Measurements from ENCODE around the gene LRCOL1. TPM values are rescaled to one million over a fixed set of nuclear protein-coding genes. Genes with fewer than 3 reads are reported as not detected.

LRCOL1 gene
- total RNA-seq, 1 donor from 2014 or later = not detected

GRCh38 chr12:132586929-132587328 is 23.5 kb downstream of the LRCOL1 start:
- no peak for FAIRE-seq
- DNase-seq (ENCODE audit: low spot score in 2 of 2) = no peak

- no peak for FAIRE-seq
- DNase-seq (ENCODE audit: low spot score in 2 of 2) = no peak
Measured at GRCh38 chr12:132585177-132585576, 25.2 kb downstream of the LRCOL1 start.

GRCh38 chr12:132584429-132584828 is 26.0 kb downstream of the LRCOL1 start:
- no peak for DNase-seq (ENCODE audit: low spot score in 2 of 2)
- FAIRE-seq = no peak

- no peak for FAIRE-seq
- DNase-seq (ENCODE audit: low spot score in 2 of 2) = no peak
Measured at GRCh38 chr12:132583736-132584135, 26.6 kb downstream of the LRCOL1 start.

- no peak for DNase-seq (ENCODE audit: low spot score in 2 of 2)
- FAIRE-seq = no peak
Measured at GRCh38 chr12:132583411-132583710, 27.0 kb downstream of the LRCOL1 start.

GRCh38 chr12:132582582-132583410 is 27.6 kb downstream of the LRCOL1 start:
- DNase-seq (ENCODE audit: low spot score in 2 of 2) (no peak), FAIRE-seq (no peak)

- no peak for FAIRE-seq
Measured at GRCh38 chr12:132582058-132582420, 28.3 kb downstream of the LRCOL1 start.

GRCh38 chr12:132581348-132582057 is 28.9 kb downstream of the LRCOL1 start:
- FAIRE-seq (no peak), DNase-seq (ENCODE audit: low spot score in 2 of 2) (no peak)

More at GRCh38 chr12:132582058-132582420, 28.3 kb downstream of the LRCOL1 start:
- no peak for DNase-seq (ENCODE audit: low spot score in 2 of 2)

- FAIRE-seq (no peak), DNase-seq (ENCODE audit: low spot score in 2 of 2) (no peak)
Measured at GRCh38 chr12:132580701-132581292, 29.6 kb downstream of the LRCOL1 start.

GRCh38 chr12:132579744-132580143 is 30.6 kb downstream of the LRCOL1 start:
- DNase-seq (ENCODE audit: low spot score in 2 of 2) = no peak
- no peak for FAIRE-seq

- FAIRE-seq (no peak), DNase-seq (ENCODE audit: low spot score in 2 of 2) (no peak)
Measured at GRCh38 chr12:132578826-132579225, 31.6 kb downstream of the LRCOL1 start.

GRCh38 chr12:132578118-132578517 is 32.3 kb downstream of the LRCOL1 start:
- FAIRE-seq (no peak), DNase-seq (ENCODE audit: low spot score in 2 of 2) (no peak)

- FAIRE-seq = no peak
- DNase-seq (ENCODE audit: low spot score in 2 of 2) = no peak
Measured at GRCh38 chr12:132577191-132577920, 33.0 kb downstream of the LRCOL1 start.

- DNase-seq (ENCODE audit: low spot score in 2 of 2) = no peak
- FAIRE-seq = no peak
Measured at GRCh38 chr12:132576701-132577100, 33.7 kb downstream of the LRCOL1 start.

- DNase-seq (ENCODE audit: low spot score in 2 of 2) (no peak), FAIRE-seq (no peak)
Measured at GRCh38 chr12:132575661-132576060, 34.7 kb downstream of the LRCOL1 start.

GRCh38 chr12:132574271-132574996 is 35.9 kb downstream of the LRCOL1 start:
- DNase-seq (ENCODE audit: low spot score in 2 of 2) = no peak
- FAIRE-seq = no peak

GRCh38 chr12:132572801-132573760 is 37.3 kb downstream of the LRCOL1 start:
- no peak for FAIRE-seq
- no peak for DNase-seq (ENCODE audit: low spot score in 2 of 2)

GRCh38 chr12:132572106-132572505 is 38.3 kb downstream of the LRCOL1 start:
- no peak for DNase-seq (ENCODE audit: low spot score in 2 of 2)
- no peak for FAIRE-seq

GRCh38 chr12:132571598-132571997 is 38.8 kb downstream of the LRCOL1 start:
- DNase-seq (ENCODE audit: low spot score in 2 of 2) = no peak
- no peak for FAIRE-seq
